D721Med (cell line): ENCODE results near the gene SHROOM2.
A peak's percentile ranks its signal among the peaks of the same experiment; 100 is the strongest.

Experiments
- DNase-seq: peaks from one replicate; pipeline ENCODE4 v3.0.0; 2011; ENCODE audit warnings: low spot score; ENCODE audit not compliant: insufficient read length
- FAIRE-seq: peaks from 2 replicates; lab custom pipeline; 2011; peaks lifted over from hg19 to GRCh38; lab: Jason Lieb, UNC
- TF ChIP-seq, protein P1 (sequence below): IDR thresholded peaks from 2 replicates; pipeline ENCODE4 v1.5.1; 2012; ENCODE audit warnings: mild to moderate bottlenecking, control low read depth; ENCODE audit not compliant: insufficient read depth; ENCODE audit errors: missing control alignments

Gene SHROOM2

DNA sequence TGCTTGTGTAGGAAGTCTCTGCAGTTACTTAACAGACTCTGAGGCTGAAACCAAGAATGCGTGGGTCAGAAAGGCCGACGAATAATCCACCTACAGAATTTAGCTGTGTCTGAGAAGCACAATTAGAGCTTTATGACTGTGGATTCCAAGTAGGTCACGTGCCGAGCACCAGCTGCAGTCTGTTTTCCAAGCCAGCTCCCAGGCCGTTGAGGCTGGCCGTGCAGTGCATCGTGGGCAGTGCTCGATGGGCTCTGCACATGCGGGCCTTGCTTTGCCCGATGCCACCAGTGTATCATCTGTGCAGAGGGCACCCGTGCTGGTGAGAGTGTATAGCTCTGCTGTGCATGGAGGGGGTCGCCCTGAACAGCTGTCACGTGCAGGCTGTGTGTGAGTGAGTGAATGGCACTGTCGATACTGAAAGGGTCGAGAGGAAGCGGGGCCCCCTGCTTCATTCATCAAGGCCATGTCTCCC is 113.4 kb downstream of the SHROOM2 start:
- peak; percentile 25 for FAIRE-seq

DNA sequence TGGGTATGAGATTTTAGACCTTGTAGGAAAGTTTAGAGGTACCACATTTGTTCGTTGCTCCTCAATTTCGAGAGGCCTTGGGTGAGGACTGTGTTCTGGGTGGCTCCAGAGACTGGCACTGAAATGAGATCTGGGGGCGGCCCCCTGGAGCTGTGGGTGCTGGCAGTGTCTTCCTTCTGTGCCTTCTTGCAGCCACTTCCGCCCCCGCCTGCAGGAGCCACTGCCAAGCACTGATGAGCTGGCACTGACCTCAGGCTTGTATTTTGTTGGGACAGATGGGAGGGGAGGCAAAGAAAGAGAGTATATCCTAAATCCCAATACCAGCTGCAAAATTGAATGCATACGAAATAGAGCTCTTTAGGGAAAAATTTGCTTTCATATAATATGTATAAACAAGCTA is 116.4 kb downstream of the SHROOM2 start:
- TF ChIP-seq, protein P1, sequence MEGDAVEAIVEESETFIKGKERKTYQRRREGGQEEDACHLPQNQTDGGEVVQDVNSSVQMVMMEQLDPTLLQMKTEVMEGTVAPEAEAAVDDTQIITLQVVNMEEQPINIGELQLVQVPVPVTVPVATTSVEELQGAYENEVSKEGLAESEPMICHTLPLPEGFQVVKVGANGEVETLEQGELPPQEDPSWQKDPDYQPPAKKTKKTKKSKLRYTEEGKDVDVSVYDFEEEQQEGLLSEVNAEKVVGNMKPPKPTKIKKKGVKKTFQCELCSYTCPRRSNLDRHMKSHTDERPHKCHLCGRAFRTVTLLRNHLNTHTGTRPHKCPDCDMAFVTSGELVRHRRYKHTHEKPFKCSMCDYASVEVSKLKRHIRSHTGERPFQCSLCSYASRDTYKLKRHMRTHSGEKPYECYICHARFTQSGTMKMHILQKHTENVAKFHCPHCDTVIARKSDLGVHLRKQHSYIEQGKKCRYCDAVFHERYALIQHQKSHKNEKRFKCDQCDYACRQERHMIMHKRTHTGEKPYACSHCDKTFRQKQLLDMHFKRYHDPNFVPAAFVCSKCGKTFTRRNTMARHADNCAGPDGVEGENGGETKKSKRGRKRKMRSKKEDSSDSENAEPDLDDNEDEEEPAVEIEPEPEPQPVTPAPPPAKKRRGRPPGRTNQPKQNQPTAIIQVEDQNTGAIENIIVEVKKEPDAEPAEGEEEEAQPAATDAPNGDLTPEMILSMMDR = no peak
- FAIRE-seq (no peak), DNase-seq (no peak)

More for the DNA sequence above, 113.4 kb downstream of the SHROOM2 start:
- no peak for DNase-seq
- TF ChIP-seq, protein P1 = no peak

DNA sequence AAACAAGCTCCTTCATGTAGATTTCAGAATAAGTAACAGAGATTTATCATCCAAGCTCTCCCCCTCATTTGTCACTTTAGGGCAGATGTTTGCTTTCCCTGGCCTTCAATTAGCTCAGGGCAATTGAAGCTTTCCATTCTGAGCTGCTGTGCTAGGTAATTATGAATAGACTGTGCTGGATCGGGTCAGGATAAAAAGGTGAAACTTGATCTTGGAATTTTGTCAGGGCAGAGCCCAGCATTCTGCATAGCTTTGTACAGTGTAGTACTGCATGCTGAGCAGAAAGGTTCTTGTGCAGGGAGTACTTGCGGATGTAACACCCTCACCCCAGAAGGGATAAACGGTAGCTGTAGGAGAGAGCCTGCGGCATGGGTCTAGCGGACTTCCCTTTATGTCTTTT is 116.9 kb downstream of the SHROOM2 start:
- no peak for DNase-seq
- TF ChIP-seq, protein P1 = no peak
- FAIRE-seq = no peak

DNA sequence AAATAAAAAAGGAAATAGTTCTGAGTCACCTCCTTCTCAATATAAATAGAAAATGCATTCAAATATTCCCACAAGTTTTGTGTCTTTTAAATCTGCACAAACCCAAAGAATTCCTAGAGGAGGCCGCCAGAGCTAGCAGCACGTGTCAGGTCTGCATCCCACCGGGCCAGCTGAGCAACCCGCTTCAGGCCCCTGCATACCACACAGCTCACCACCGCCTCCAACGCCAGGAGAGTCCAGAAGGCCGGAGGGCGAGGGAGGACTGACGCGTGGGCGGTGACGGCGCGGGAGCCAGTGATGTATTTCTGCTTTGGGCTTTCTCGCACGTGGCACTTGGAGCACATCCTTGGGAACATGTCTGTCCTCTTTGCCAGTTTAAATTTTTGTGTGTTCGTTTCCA is 119.1 kb downstream of the SHROOM2 start:
- DNase-seq (no peak), FAIRE-seq (no peak)
- TF ChIP-seq, protein P1 = no peak

DNA sequence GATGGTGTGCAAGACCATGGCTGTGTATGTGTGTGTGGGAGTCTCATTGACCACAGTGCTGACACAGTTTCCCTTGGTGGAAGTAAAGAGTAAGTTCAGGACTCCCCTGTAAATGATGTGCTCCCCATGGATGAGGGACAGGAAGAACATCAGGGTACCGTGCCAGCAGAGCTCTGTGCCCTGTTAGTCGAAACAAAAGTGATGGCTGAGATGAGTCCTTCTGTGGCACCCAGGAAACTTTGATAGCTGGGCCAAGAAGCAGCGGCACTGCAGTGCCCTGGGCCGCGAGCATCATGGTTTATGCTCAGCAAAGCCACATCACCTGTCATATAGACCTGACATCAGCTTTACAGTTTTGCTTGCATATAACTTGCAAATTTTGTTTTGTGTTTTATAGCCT is 119.5 kb downstream of the SHROOM2 start:
- TF ChIP-seq, protein P1 = no peak
- DNase-seq = no peak
- no peak for FAIRE-seq

DNA sequence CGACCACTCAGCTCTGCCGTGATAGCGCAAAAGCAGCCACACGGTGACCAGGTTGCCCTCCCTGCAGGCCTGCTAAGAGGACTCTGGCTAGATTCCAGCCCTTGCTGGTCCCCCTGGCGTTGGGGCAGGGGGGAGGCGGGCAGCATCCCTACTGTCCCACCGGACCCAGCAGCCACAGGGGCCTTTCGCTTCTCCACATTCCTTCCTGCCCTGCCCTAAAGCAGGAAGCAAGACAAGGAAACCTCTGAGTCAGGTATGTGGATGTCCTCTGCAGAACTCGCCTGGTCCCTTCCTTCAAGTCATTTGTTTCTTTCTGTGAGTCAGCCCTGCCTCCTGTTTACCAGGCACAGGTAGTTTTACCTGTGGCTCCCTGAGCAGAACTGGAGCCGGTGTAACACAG is 120.7 kb downstream of the SHROOM2 start:
- TF ChIP-seq, protein P1 = no peak
- no peak for FAIRE-seq
- DNase-seq = no peak

DNA sequence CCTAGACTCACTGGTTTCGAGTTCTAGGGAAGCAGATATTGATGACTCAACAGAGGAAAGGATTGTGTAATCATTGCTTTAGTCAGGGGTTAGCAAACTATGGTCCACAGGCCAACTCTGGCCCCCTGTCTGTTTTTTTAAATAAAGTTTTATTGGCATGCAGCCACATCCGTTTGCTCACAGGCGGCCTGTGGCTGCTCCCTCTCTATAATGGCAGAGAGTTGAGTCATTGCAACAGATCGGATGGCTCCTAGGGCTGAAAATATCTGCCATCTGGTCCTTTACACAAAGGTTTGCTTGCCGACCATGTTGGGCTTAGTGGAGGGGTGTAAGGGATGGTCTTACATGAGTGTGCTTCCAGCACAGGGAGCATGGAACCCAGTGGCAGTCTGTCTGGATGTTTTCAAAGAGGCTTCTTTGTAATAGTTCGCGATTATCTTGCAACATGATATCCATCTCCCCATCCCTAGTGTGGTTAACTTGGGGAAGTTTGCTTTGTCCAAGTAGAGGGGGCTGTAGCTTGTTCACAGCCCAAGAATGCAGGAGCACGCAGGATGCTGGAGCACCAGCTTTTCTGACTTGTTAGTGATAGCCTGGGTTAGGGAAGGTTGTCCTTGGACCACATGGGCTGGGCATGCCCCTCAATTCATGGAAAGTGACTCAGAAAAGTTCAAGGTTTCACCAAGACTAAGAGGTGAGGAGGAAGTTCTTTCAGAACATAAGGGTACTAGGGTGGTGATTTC is 121.6 kb downstream of the SHROOM2 start:
- TF ChIP-seq, protein P1 = no peak
- DNase-seq = no peak
- FAIRE-seq = no peak
